Measurements from ENCODE around the gene SYK.
"Not testable (repeated sequence)": the region's sequence is repeated elsewhere in the genome, so short reads cannot be mapped to it uniquely, and the experiment has no call there.

The SYK gene

DNA sequence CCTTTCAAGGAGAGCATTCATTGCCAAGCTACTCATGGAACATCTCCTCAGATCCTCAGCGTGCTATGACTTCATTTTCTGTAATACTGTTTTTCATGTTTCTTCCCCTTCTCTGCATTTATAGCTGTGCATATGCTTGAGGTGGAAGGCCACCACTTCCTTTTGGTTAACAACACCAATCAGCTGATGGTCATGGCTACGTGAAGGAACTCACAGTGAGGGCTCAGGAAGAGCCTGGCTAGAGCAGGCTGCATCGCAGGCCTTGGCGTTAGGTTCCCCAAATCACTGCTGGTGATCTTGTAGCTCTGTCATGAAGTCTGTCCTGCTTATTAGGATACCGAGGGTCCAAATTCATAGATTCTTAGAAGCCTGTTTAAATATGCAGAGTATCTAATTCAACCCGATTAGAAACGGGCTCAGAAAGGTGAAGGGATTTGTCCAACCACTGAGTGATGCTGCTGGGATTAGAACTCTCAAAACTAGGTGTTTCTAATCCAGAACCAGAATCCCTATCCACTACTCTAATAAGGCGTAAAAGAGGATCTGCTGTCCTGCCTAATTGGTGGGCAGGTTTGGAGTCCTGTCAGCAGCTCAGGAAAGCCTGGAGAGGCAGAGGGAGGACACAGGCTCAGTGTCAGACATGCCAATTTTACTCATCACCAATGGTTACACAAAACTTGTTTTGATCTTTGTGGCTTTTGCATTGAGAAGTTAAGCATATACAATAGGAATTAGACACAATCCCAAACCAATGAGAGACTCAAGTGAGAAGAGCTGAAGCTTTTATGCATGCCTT, 7.5 kb downstream of the SYK start:
- H3K27me3 Mint-ChIP-seq, result peaks cover 57% of the 10 kb centered on the region
- H3K4me1 Mint-ChIP-seq, result no peaks in the 10 kb centered on the region
- no peaks in the 10 kb centered on the region for H3K9me3 Mint-ChIP-seq
- H3K27ac Mint-ChIP-seq, result no peak overlapping the region
- ATAC-seq, result no peak
- DNase-seq, result no peak
- no peak overlapping the region for H3K4me3 Mint-ChIP-seq

DNA sequence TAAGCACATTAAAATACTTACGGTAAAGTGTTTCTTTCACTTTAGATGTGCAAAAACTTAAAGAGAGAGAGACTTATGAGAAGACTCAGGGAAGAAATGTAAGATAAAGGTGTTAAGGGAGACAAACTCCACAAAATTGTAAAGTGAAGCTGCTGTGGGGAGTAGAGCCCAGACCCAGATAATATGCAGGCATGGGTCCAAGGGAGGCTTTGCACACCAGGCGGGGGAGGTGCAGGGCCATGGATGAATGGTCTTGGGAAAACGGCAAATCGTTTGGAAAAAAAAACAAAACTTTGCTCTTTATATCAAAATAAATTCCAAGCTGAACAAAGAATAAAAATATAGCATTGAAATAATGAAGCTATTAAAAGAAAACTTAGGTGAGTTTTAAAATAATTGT, 9.1 kb downstream of the SYK start:
- no peak overlapping the region for H3K4me3 Mint-ChIP-seq
- H3K27ac Mint-ChIP-seq, result no peak overlapping the region
- no peak for ATAC-seq
- H3K4me1 Mint-ChIP-seq, result peaks cover 12% of the 10 kb centered on the region
- H3K9me3 Mint-ChIP-seq, result no peaks in the 10 kb centered on the region
- peaks cover 41% of the 10 kb centered on the region for H3K27me3 Mint-ChIP-seq
- DNase-seq, result no peak

DNA sequence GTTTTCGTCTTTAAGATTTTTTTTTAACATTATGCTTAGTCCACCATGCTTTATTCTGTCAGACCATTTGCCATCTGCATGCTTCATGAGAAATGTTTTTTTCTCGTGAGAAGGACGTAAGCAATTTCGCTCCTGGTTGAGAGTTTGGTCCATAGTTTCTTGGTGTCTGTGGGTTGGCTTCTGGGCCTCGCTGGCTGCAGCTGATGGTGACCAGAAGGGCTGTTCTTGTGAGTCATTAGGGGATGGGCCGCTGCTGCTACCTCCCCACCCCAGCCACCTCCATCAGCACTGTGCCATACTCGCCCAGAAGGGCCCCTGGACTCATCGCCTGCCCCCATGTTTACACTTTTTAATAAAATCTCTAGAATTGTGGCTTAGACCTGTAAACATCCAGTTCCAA, 11.4 kb downstream of the SYK start:
- ATAC-seq (no peak), DNase-seq (no peak)
- H3K4me3 Mint-ChIP-seq, result no peak overlapping the region
- H3K9me3 Mint-ChIP-seq, result peaks cover 5 to 7% of the 10 kb centered on the region in 2 donors
- H3K4me1 Mint-ChIP-seq, result peaks cover 16% of the 10 kb centered on the region
- H3K27ac Mint-ChIP-seq, result no peak overlapping the region
- H3K27me3 Mint-ChIP-seq, result peaks cover 35% of the 10 kb centered on the region

DNA sequence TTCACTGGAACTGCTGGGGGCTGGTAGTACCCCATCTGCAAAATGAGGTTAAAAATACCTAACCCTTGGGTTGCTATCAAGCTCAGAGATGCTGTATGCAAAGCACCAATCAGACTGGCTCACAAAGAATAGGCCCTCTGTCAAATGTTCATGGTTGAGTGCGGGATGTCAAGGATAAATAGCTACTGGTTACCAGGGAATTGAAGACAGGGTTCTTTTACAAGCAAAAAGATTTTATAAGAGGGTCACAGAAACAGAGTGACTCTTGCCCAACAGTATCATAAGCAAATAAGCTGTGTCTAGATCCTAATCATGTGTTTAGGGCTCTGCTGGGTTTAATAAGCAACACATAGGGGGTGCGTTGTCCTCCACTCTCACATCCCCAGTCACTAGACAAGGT, 11.9 kb downstream of the SYK start:
- H3K4me1 Mint-ChIP-seq, result peaks cover 16% of the 10 kb centered on the region
- no peak overlapping the region for H3K27ac Mint-ChIP-seq
- H3K4me3 Mint-ChIP-seq, result no peak overlapping the region
- no peak for ATAC-seq
- DNase-seq, result no peak
- peaks cover 30% of the 10 kb centered on the region for H3K27me3 Mint-ChIP-seq
- H3K9me3 Mint-ChIP-seq, result peaks cover 5 to 7% of the 10 kb centered on the region in 2 donors

DNA sequence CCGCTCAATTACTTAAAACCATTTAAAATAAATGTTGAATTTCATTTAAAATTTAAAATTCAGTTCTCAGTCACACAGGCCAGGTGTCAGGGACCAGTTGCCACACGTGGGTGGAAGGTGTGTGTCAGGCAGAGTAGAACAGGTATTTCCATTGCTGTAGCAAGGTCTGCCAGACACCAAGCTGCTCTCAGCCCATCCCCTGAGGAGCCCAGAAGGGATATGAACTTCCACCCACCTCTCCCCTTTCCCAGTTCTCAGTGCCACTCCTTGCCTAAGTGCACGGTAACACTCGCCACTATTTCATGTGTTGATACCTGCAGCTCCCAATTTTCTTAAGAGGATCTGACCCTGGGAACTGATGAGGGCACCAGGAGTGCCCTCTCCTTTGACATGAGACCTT, 12.7 kb downstream of the SYK start:
- DNase-seq (no peak), ATAC-seq (no peak)
- H3K27me3 Mint-ChIP-seq, result peaks cover 23% of the 10 kb centered on the region
- no peak overlapping the region for H3K4me3 Mint-ChIP-seq
- peaks cover 16% of the 10 kb centered on the region for H3K4me1 Mint-ChIP-seq
- peaks cover 5 to 7% of the 10 kb centered on the region in 2 donors for H3K9me3 Mint-ChIP-seq
- H3K27ac Mint-ChIP-seq, result no peak overlapping the region

DNA sequence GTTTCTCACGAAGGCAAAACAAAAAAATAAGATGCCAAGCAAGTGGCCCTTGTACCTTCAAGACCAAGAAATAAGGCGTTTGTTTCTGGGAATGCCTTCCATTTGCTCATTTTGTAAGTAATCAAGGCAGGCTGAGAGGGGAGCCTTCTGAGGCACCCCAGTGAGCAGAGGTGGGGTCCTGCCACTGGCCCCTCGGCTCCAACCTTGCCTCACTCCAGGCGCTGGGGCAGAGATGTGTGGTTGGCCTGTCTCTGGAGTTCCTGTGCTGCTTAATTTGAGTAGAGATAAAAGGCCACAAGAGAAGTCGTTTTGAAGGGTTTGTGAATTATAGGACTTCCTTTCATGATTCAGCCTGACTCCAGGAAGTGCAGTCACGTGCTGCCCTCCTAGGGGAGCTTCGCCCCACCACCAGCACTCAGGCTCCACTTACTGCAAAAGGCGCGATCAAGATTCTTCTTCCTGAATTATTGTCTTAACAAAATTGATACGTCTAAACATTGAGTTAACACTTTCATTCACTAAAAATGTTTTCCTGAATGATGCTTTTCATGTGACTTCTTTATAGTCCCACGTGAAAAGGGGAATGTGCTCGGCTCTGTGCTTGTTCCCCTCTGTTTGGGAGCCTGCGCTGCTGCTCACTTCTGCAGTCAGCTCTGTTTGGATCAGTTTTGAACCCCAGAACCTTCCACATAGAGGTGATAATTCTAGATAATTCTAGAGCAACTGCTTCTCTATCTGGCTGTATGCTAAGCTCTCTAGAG, 13.7 kb downstream of the SYK start:
- H3K27me3 Mint-ChIP-seq, result peaks cover 13% of the 10 kb centered on the region
- DNase-seq (no peak), ATAC-seq (peak; percentile 40)
- no peak overlapping the region for H3K27ac Mint-ChIP-seq
- peak overlapping the region in 1 of 2 donors; percentile 13 for H3K4me3 Mint-ChIP-seq
- H3K9me3 Mint-ChIP-seq, result peaks cover 5 to 7% of the 10 kb centered on the region in 2 donors
- peaks cover 16% of the 10 kb centered on the region for H3K4me1 Mint-ChIP-seq

DNA sequence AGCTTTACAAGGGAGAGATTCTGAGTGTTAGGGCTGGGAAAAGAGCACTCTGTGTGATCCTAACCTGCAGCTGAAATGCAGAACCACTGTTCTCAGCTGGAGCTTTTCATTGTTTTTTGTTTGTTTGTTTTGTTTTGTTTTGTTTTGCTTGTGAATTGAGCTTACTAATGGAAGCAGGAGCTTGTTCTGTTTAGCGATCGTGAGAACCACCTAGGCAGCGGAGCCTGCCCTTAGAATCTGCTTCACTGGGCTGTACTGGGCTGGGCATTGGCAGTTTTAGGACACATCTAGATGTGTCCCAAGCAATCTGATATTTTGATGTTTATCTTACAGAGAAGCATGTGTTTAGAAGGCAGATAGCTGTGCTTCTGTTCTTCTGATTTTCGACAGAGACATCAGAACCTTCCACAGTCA, 14.3 kb downstream of the SYK start:
- H3K4me1 Mint-ChIP-seq, result peaks cover 16% of the 10 kb centered on the region
- ATAC-seq, result no peak
- peaks cover 5 to 7% of the 10 kb centered on the region in 2 donors for H3K9me3 Mint-ChIP-seq
- H3K27me3 Mint-ChIP-seq, result peaks cover 10% of the 10 kb centered on the region
- H3K27ac Mint-ChIP-seq, result no peak overlapping the region
- H3K4me3 Mint-ChIP-seq, result no peak overlapping the region
- no peak for DNase-seq

DNA sequence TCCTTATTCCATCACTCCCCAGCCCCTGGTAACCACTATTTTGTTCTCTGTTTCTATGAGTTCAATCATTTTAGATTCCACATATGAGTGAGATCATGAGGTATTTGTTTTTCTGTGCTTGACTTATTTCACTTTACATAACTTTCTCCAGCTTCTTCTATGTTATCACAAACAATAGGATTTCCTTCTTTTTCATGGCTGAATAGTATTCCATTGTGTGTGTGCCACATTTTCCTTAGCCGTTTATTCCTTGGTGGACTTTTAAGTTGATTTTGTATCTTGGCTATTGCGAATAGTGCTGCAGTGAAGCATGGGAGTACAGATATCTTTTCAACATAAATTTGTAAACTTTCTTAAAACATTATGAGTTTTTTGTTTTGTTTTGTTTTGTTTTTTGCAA, 15.1 kb downstream of the SYK start:
- H3K27me3 Mint-ChIP-seq, result peaks cover 15% of the 10 kb centered on the region

DNA sequence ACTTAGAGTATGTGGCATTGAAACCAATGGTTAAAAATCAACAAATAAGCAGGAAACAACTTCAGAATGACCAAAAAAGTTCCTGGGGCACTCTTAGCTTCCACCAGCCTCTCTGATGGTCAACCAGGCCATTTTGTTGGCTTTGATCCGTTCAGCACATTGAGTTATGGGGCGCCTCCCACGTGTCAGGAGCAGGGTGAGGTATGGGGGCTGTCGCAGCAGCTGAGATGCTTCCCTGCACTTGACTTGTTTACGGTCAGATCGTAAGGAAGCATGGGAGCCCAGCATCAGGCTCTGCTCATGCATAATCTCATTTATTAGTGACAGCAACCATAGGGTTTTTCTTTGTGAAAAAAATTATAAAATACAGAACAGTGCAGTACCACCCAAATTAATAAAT, 16.7 kb downstream of the SYK start:
- H3K4me3 Mint-ChIP-seq, result no peak overlapping the region
- H3K27ac Mint-ChIP-seq, result no peak overlapping the region
- peaks cover 16% of the 10 kb centered on the region for H3K4me1 Mint-ChIP-seq
- peaks cover 18% of the 10 kb centered on the region for H3K27me3 Mint-ChIP-seq
- ATAC-seq, result no peak
- DNase-seq, result no peak
- H3K9me3 Mint-ChIP-seq, result peaks cover 5 to 15% of the 10 kb centered on the region in 2 donors

More for the DNA sequence above, 15.1 kb downstream of the SYK start:
- Mint-ChIP-seq H3K4me3 (no peak overlapping the region), H3K27ac (no peak overlapping the region), H3K4me1 (peaks cover 16% of the 10 kb centered on the region), H3K9me3 (peaks cover 5 to 7% of the 10 kb centered on the region in 2 donors)
- no peak for ATAC-seq
- no peak for DNase-seq

DNA sequence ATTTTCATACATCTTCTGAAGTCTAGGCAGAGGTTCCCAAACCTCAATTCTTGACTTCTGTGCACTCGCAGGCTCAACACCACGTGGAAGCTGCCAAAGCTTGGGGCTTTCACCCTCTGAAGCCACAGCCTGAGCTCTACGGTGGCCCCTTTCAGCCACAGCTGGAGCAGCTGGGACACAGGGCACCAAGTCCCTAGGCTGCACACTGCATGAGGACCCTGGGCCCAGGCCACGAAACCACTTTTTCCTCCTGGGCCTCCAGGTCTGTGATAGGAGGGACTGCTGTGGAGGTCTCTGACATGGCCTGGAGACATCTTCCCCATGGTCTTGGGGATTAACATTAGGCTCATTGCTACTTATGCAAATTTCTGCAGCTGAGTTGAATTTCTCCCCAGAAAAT, 18.8 kb downstream of the SYK start:
- Mint-ChIP-seq H3K9me3 (peaks cover 5 to 15% of the 10 kb centered on the region in 2 donors), H3K27me3 (peaks cover 21% of the 10 kb centered on the region)
- not testable (repeated sequence) for H3K4me3 Mint-ChIP-seq, H3K4me1 Mint-ChIP-seq, DNase-seq, H3K27ac Mint-ChIP-seq, ATAC-seq

DNA sequence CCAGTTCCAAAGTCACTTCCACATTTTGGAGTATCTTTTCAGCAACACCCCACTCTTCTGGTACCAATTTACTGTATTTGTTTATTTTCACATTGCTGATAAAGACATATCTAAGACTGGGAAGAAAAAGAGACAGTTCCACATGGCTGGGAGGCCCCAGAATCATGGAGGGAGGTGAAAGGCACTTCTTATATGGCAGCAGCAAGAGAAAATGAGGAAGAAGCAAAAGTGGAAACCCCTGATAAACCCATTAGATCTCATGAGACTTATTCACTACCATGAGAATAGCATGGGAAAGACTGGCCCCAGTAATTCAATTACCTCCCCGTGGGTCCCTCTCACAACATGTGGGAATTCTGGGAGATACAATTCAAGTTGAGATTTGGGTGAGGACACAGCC, 19.6 kb downstream of the SYK start:
- not testable (repeated sequence) for H3K4me3 Mint-ChIP-seq, DNase-seq, H3K4me1 Mint-ChIP-seq, H3K27ac Mint-ChIP-seq, ATAC-seq
- peaks cover 24% of the 10 kb centered on the region for H3K27me3 Mint-ChIP-seq
- peaks cover 5 to 14% of the 10 kb centered on the region in 2 donors for H3K9me3 Mint-ChIP-seq

DNA sequence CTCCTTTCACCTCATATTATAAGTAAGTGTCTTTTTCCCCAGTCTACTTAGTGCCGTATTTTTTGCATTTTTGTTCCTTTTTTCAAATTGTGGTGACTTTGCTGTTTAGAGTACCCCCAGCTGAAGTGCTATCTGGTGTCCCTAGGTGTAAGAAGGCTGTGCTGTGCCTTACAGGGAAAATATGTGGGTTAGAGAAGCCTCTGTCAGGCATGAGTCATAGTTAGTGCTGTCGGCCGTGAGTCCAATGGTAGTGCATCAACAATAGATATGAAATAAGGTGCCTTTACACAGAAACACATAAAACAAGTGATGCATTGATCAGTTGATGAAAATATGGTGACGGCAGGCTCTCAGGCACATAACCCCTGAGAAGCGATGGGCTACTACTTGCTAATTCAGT, 20.1 kb downstream of the SYK start:
- ATAC-seq (no peak), DNase-seq (no peak)
- Mint-ChIP-seq H3K9me3 (peaks cover under 1 to 10% of the 10 kb centered on the region in 2 donors), H3K4me1 (no peaks in the 10 kb centered on the region), H3K4me3 (no peak overlapping the region), H3K27ac (no peak overlapping the region), H3K27me3 (peaks cover 24% of the 10 kb centered on the region)

DNA sequence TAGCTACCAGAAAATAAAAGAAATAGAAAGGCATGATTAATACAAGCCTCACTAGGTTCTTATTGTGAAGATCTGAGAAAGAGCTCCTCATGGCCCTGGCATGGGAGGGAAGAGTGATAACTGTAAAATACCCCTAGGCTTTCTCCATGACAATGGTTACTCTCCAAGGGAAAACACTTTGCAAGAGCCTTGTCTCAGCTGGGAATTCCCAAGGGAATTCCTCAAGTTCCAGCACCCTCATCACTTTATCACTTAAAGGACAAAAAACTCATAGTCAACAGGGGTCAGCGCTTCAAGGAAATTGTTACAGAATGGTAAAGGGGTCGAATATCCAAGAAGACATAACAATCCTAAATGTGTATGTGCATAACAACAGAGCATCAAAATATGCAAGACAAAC, 21.2 kb downstream of the SYK start:
- no peak for DNase-seq
- H3K27ac Mint-ChIP-seq, result no peak overlapping the region
- no peak overlapping the region for H3K4me3 Mint-ChIP-seq
- no peak for ATAC-seq
- peaks cover 33% of the 10 kb centered on the region for H3K27me3 Mint-ChIP-seq
- peaks cover 0 to 8% of the 10 kb centered on the region in 2 donors for H3K9me3 Mint-ChIP-seq
- no peaks in the 10 kb centered on the region for H3K4me1 Mint-ChIP-seq

DNA sequence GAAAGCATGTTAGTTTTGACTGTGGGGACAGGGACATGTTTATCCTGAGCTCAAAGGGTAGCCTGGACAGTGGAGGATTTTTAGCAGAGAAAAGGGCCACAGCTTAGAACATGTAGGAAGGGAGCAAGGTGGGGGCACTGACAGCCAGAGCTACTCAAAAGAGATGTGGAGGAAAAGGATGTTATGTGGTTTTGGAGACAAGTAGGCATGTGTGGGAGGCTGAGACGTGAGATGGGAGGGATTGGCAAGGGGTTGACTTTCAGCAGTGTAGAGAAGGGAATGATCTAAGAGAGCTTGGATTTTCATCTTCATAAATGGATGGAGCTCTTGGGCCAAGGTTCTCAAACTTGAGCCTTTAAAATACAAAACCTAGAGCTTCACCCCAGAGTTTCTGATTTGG, 24.0 kb downstream of the SYK start:
- Mint-ChIP-seq H3K4me3 (no peak overlapping the region), H3K27ac (no peak overlapping the region), H3K9me3 (peaks cover 0 to 8% of the 10 kb centered on the region in 2 donors), H3K27me3 (peaks cover 42% of the 10 kb centered on the region), H3K4me1 (no peaks in the 10 kb centered on the region)
- no peak for ATAC-seq
- DNase-seq, result no peak

DNA sequence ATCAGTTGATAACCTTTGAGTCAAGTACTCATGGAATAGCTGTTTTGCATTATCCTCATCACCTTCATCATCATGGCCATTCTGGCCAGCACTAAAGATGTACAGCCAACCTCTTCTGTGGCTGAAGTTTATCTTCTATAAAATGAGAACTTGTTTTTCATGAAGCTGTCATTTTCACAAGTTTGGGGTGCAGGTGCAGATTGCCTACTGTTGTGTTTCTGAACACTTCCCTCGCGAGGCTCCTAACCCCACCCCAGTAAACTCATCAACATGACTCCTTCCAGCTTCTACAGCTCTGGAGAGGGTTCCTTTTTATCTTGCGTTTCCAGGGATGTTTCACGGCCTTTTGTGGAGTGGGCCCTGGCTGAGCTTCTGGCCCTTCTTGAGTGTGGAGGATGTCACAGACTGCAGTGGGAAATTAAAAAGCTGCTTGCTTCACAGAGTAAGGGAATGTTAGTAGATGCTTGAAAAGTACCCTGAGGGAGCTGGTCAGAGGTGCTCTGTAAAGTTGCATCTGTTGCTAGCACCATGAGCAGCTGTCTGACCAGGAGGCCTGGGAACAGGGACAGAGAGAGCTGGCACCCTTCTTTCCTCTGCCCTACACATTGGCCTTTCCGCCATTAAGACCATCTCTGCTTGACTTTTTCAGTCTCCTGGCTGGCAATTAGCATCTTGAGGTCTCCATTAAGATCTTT, 24.9 kb downstream of the SYK start:
- DNase-seq, result no peak
- Mint-ChIP-seq H3K9me3 (peaks cover 0 to 8% of the 10 kb centered on the region in 2 donors), H3K4me1 (no peaks in the 10 kb centered on the region), H3K27ac (no peak overlapping the region), H3K4me3 (no peak overlapping the region), H3K27me3 (peaks cover 39% of the 10 kb centered on the region)
- ATAC-seq, result no peak

Measured in stimulated activated naive CD8-positive, alpha-beta T cell treated with anti-CD3 and anti-CD28 coated beads, Interleukin-15, amount 100 ng/mL, for 72 hours (primary cell).